ENCODE data around the gene GPATCH1. TPM values are rescaled to one million over a fixed set of nuclear protein-coding genes. Genes with fewer than 3 reads are reported as not detected.

Gene GPATCH1
- total and polyA plus RNA-seq, 9 of the 15 experiments (the other 6 are each of a cell fraction or from before 2014, with no cell fraction given), result 3.7 to 9.7 (median 7.7) TPM

GRCh38 chr19:33080761-33081681, at the start of gene GPATCH1 (continued):
- TF ChIP-seq MGA (IDR thresholded peaks at IDR 0.05), result 0 out of 2 replicates have a peak, but pooled peaks have one; percentile 30
- TF ChIP-seq FOS (IDR thresholded peaks at IDR 0.05; ENCODE audit: extremely low read depth, insufficient read length), result no peak
- no peak for TF ChIP-seq PHB (CRISPR knock-in tag; IDR thresholded peaks at IDR 0.05)
- TF ChIP-seq L3MBTL2 (IDR thresholded peaks at IDR 0.05), result peak; percentile 54
- peak; percentile 74 for TF ChIP-seq ETV1 (tag; conservative IDR thresholded peaks at IDR 0.05; ENCODE audit: low read depth)
- TF ChIP-seq RFX7 (CRISPR knock-in tag; IDR thresholded peaks at IDR 0.05), result no peak
- TF ChIP-seq BHLHE40 (IDR thresholded peaks at IDR 0.05; ENCODE audit: low read length), result peak; percentile 26; the same call in 1 of the 2 replicates
- no peak for TF ChIP-seq IRF2 (CRISPR knock-in tag; IDR thresholded peaks at IDR 0.05)
- peak; percentile 38; the same call in 1 of the 2 replicates for TF ChIP-seq SOX6 (IDR thresholded peaks at IDR 0.05)
- TF ChIP-seq KLF13 (tag; IDR thresholded peaks at IDR 0.05; ENCODE audit: borderline replicate concordance, low read depth), result peak; percentile 95
- TF ChIP-seq ZNF143 (CRISPR knock-in tag; IDR thresholded peaks at IDR 0.05), result 0 out of 2 replicates have a peak, but pooled peaks have one; percentile 19
- 0 out of 4 replicates have a peak, but pooled peaks of 1 of the 2 experiments have one; percentile 37 for TF ChIP-seq KDM4B (IDR thresholded peaks at IDR 0.05; ENCODE audit: borderline replicate concordance in 2 of 2, low read depth in 1 of 2)
- TF ChIP-seq RFX5 (IDR thresholded peaks at IDR 0.05; ENCODE audit: low read depth, low read length), result no peak
- peak; percentile 94 for TF ChIP-seq PHF20 (IDR thresholded peaks at IDR 0.05; ENCODE audit: partially characterized antibody)
- TF ChIP-seq ZNF134 (CRISPR knock-in tag; conservative IDR thresholded peaks at IDR 0.05), result no peak
- TF ChIP-seq PCBP1 (IDR thresholded peaks at IDR 0.05; ENCODE audit: low read depth, low read length, poor library complexity, severe bottlenecking), result peak; percentile 30
- TF ChIP-seq ILF3 (IDR thresholded peaks at IDR 0.05; ENCODE audit: borderline replicate concordance), result no peak
- TF ChIP-seq TARDBP (IDR thresholded peaks at IDR 0.05), result peak; percentile 73; the same call in 1 of the 2 replicates

Data from K562 (cell line).